ENCODE data around the gene GRK6. TPM values are rescaled to one million over a fixed set of nuclear protein-coding genes. Genes with fewer than 3 reads are reported as not detected.
A peak's percentile ranks its signal among the peaks of the same experiment; 100 is the strongest.

The GRK6 gene
- total RNA-seq, 1 donor from 2014 or later = 12.5 TPM

- Histone ChIP-seq H3K27me3 (ENCODE audit: control insufficient read depth in 3 of 3, insufficient read depth in 3 of 3, low read length in 3 of 3) (peaks cover 0 to under 1% (median 0%) of the 10 kb centered on the region in 3 donors), H3K4me1 (ENCODE audit: control insufficient read depth in 3 of 3, insufficient read depth in 3 of 3, low read length in 3 of 3) (peaks cover 26 to 36% (median 34%) of the 10 kb centered on the region in 3 donors), H3K4me3 (ENCODE audit: low read length in 3 of 3) (no peak overlapping the region), H3K36me3 (ENCODE audit: control insufficient read depth in 3 of 3, insufficient read depth in 3 of 3, low read length in 3 of 3) (peaks cover 6 to 15% (median 14%) of the 10 kb centered on the region in 3 donors), H3K9me3 (ENCODE audit: control insufficient read depth in 3 of 3, low read length in 3 of 3) (no peaks in the 10 kb centered on the region), H3K27ac (ENCODE audit: low read depth, low read length) (no peak overlapping the region), H3K9ac (ENCODE audit: low read depth in 1 of 3, low read length in 3 of 3) (no peak overlapping the region)
Measured at GRCh38 chr5:177468685-177469628, 42.5 kb downstream of the GRK6 start.

- no peaks in the 10 kb centered on the region for H3K9me3 ChIP-seq (ENCODE audit: control insufficient read depth in 3 of 3, low read length in 3 of 3)
- peaks cover 0 to 6% (median 0%) of the 10 kb centered on the region in 3 donors for H3K27me3 ChIP-seq (ENCODE audit: control insufficient read depth in 3 of 3, insufficient read depth in 3 of 3, low read length in 3 of 3)
- peaks cover 29 to 37% (median 34%) of the 10 kb centered on the region in 3 donors for H3K4me1 ChIP-seq (ENCODE audit: control insufficient read depth in 3 of 3, insufficient read depth in 3 of 3, low read length in 3 of 3)
- no peak overlapping the region for H3K4me3 ChIP-seq (ENCODE audit: low read length in 3 of 3)
- peaks cover 6 to 15% (median 14%) of the 10 kb centered on the region in 3 donors for H3K36me3 ChIP-seq (ENCODE audit: control insufficient read depth in 3 of 3, insufficient read depth in 3 of 3, low read length in 3 of 3)
- H3K9ac ChIP-seq (ENCODE audit: low read depth in 1 of 3, low read length in 3 of 3) = peak overlapping the region in 2 of 3 donors; percentile 23 to 57
- no peak overlapping the region for H3K27ac ChIP-seq (ENCODE audit: low read depth, low read length)
Measured at GRCh38 chr5:177469750-177470525, 43.5 kb downstream of the GRK6 start.

- no peak overlapping the region for H3K27ac ChIP-seq (ENCODE audit: low read depth, low read length)
- peaks cover 0 to 6% (median 0%) of the 10 kb centered on the region in 3 donors for H3K27me3 ChIP-seq (ENCODE audit: control insufficient read depth in 3 of 3, insufficient read depth in 3 of 3, low read length in 3 of 3)
- H3K4me1 ChIP-seq (ENCODE audit: control insufficient read depth in 3 of 3, insufficient read depth in 3 of 3, low read length in 3 of 3) = peaks cover 29 to 39% (median 34%) of the 10 kb centered on the region in 3 donors
- H3K9me3 ChIP-seq (ENCODE audit: control insufficient read depth in 3 of 3, low read length in 3 of 3) = no peaks in the 10 kb centered on the region
- peak overlapping the region in 1 of 3 donors; percentile 59 for H3K4me3 ChIP-seq (ENCODE audit: low read length in 3 of 3)
- peaks cover 4 to 11% (median 8%) of the 10 kb centered on the region in 3 donors for H3K36me3 ChIP-seq (ENCODE audit: control insufficient read depth in 3 of 3, insufficient read depth in 3 of 3, low read length in 3 of 3)
- peak overlapping the region in 1 of 3 donors; percentile 57 for H3K9ac ChIP-seq (ENCODE audit: low read depth in 1 of 3, low read length in 3 of 3)
Measured at GRCh38 chr5:177470759-177471536, 44.5 kb downstream of the GRK6 start.

GRCh38 chr5:177471610-177472356 is 45.3 kb downstream of the GRK6 start:
- Histone ChIP-seq H3K9me3 (ENCODE audit: control insufficient read depth in 3 of 3, low read length in 3 of 3) (no peaks in the 10 kb centered on the region), H3K4me1 (ENCODE audit: control insufficient read depth in 3 of 3, insufficient read depth in 3 of 3, low read length in 3 of 3) (peaks cover 29 to 39% (median 34%) of the 10 kb centered on the region in 3 donors), H3K9ac (ENCODE audit: low read depth in 1 of 3, low read length in 3 of 3) (peak overlapping the region in 2 of 3 donors; percentile 56 to 72), H3K4me3 (ENCODE audit: low read length in 3 of 3) (peak overlapping the region; percentile 59 to 66 (median 59)), H3K36me3 (ENCODE audit: control insufficient read depth in 3 of 3, insufficient read depth in 3 of 3, low read length in 3 of 3) (peaks cover 0 to 3% (median 2%) of the 10 kb centered on the region in 3 donors), H3K27me3 (ENCODE audit: control insufficient read depth in 3 of 3, insufficient read depth in 3 of 3, low read length in 3 of 3) (peaks cover 0 to 6% (median 0%) of the 10 kb centered on the region in 3 donors), H3K27ac (ENCODE audit: low read depth, low read length) (peak overlapping the region; percentile 47)

GRCh38 chr5:177472460-177473442 is 46.3 kb downstream of the GRK6 start:
- Histone ChIP-seq H3K27ac (ENCODE audit: low read depth, low read length) (peak overlapping the region; percentile 47), H3K9me3 (ENCODE audit: control insufficient read depth in 3 of 3, low read length in 3 of 3) (no peaks in the 10 kb centered on the region), H3K27me3 (ENCODE audit: control insufficient read depth in 3 of 3, insufficient read depth in 3 of 3, low read length in 3 of 3) (peaks cover 0 to 6% (median 0%) of the 10 kb centered on the region in 3 donors), H3K36me3 (ENCODE audit: control insufficient read depth in 3 of 3, insufficient read depth in 3 of 3, low read length in 3 of 3) (peaks cover 0 to 2% (median 0%) of the 10 kb centered on the region in 3 donors), H3K9ac (ENCODE audit: low read depth in 1 of 3, low read length in 3 of 3) (peak overlapping the region; percentile 51 to 72 (median 56)), H3K4me3 (ENCODE audit: low read length in 3 of 3) (peak overlapping the region; percentile 59 to 66 (median 59)), H3K4me1 (ENCODE audit: control insufficient read depth in 3 of 3, insufficient read depth in 3 of 3, low read length in 3 of 3) (peaks cover 33 to 39% (median 34%) of the 10 kb centered on the region in 3 donors)

GRCh38 chr5:177473443-177474001 is 47.0 kb downstream of the GRK6 start, which contains the start of gene DBN1:
TSS of gene DBN1 (minus strand) at chr5:177473634. CDS start at chr5:177473521, 113 bp downstream.
- Histone ChIP-seq H3K36me3 (ENCODE audit: control insufficient read depth in 3 of 3, insufficient read depth in 3 of 3, low read length in 3 of 3) (peaks cover 0 to under 1% (median 0%) of the 10 kb centered on the region in 3 donors), H3K27me3 (ENCODE audit: control insufficient read depth in 3 of 3, insufficient read depth in 3 of 3, low read length in 3 of 3) (peaks cover 0 to 6% (median 0%) of the 10 kb centered on the region in 3 donors), H3K9ac (ENCODE audit: low read depth in 1 of 3, low read length in 3 of 3) (peak within 1 kb of the TSS; percentile 51 to 72 (median 56)), H3K4me1 (ENCODE audit: control insufficient read depth in 3 of 3, insufficient read depth in 3 of 3, low read length in 3 of 3) (peaks cover 37 to 40% (median 39%) of the 10 kb centered on the region in 3 donors), H3K9me3 (ENCODE audit: control insufficient read depth in 3 of 3, low read length in 3 of 3) (no peaks in the 10 kb centered on the region), H3K4me3 (ENCODE audit: low read length in 3 of 3) (peak within 1 kb of the TSS; percentile 59 to 66 (median 59)), H3K27ac (ENCODE audit: low read depth, low read length) (peak within 1 kb of the TSS; percentile 47)

- peak overlapping the region in 1 of 3 donors; percentile 50 for H3K9ac ChIP-seq (ENCODE audit: low read depth in 1 of 3, low read length in 3 of 3)
- H3K4me1 ChIP-seq (ENCODE audit: control insufficient read depth in 3 of 3, insufficient read depth in 3 of 3, low read length in 3 of 3) = peaks cover 42 to 45% (median 42%) of the 10 kb centered on the region in 3 donors
- no peaks in the 10 kb centered on the region for H3K36me3 ChIP-seq (ENCODE audit: control insufficient read depth in 3 of 3, insufficient read depth in 3 of 3, low read length in 3 of 3)
- H3K27ac ChIP-seq (ENCODE audit: low read depth, low read length) = no peak overlapping the region
- peaks cover 0 to 6% (median 0%) of the 10 kb centered on the region in 3 donors for H3K27me3 ChIP-seq (ENCODE audit: control insufficient read depth in 3 of 3, insufficient read depth in 3 of 3, low read length in 3 of 3)
- peak overlapping the region in 1 of 3 donors; percentile 29 for H3K4me3 ChIP-seq (ENCODE audit: low read length in 3 of 3)
- H3K9me3 ChIP-seq (ENCODE audit: control insufficient read depth in 3 of 3, low read length in 3 of 3) = no peaks in the 10 kb centered on the region
Measured at GRCh38 chr5:177474002-177474476, 47.6 kb downstream of the GRK6 start.
